Keratinocyte (primary cell): ENCODE data around the gene SETD7.

ENCODE experiments used
- CTCF ChIP-seq, 3 experiments: IDR thresholded peaks in 1 of 3; conservative IDR thresholded peaks in 1 of 3; optimal IDR thresholded peaks in 1 of 3; 2 replicates in 2 of 3; 3 replicates in 1 of 3; pipeline versions ENCODE3 to v1.5.1; 2011; ENCODE audit warnings: low read length in 3 of 3, mild to moderate bottlenecking in 3 of 3, moderate library complexity in 2 of 3, control low read depth in 1 of 3, inconsistent platforms in 1 of 3; ENCODE audit not compliant: insufficient read depth in 2 of 3; ENCODE audit errors: extremely low read depth in 1 of 3
- EZH2 ChIP-seq: IDR thresholded peaks from one replicate; pipeline ENCODE4 v1.6.1; 2012; ENCODE audit warnings: inconsistent platforms, mild to moderate bottlenecking, low read length, moderate library complexity

- TF ChIP-seq CTCF (optimal IDR thresholded peaks at IDR 0.05 in 1 of 3, IDR thresholded peaks at IDR 0.05 in 1 of 3, conservative IDR thresholded peaks at IDR 0.05 in 1 of 3; ENCODE audit: extremely low read depth in 1 of 3, insufficient read depth in 2 of 3, low read length in 3 of 3), result no peak
- TF ChIP-seq EZH2, result no peak
Measured at GRCh38 chr4:139554642-139554892, 1.5 kb downstream of the SETD7 start.
